ENCODE data around the gene ODAM.
"Not testable (repeated sequence)": the region's sequence is repeated elsewhere in the genome, so short reads cannot be mapped to it uniquely, and the experiment has no call there.

The ODAM gene

GRCh38 chr4:70225824-70226223 is 30.3 kb downstream of the ODAM start, which contains the start of gene FDCSP:
Gene FDCSP (plus strand): TSS chr4:70226124. CDS start chr4:70231195, 5,071 bp downstream.
- intact Hi-C loops (cut with DNase I; ENCODE audit: low total_unique reads): loop anchor here (5.0 kb wide), 1 partner anchor 169 kb away; no protein-coding TSS in a partner anchor
- Histone ChIP-seq H3K36me3 (no peaks in the 10 kb centered on the region), H3K27ac (no peak within 1 kb of the TSS), H3K4me1 (no peaks in the 10 kb centered on the region), H3K27me3 (no peaks in the 10 kb centered on the region), H3K4me3 (no peak within 1 kb of the TSS), H3K9me3 (no peaks in the 10 kb centered on the region)
- no peak for DNase-seq
- TF ChIP-seq CTCF (IDR thresholded peaks at IDR 0.05): no peak

GRCh38 chr4:70236125-70236524 is 40.6 kb downstream of the ODAM start:
- H3K4me3 ChIP-seq: no peak overlapping the region
- no peak overlapping the region for H3K27ac ChIP-seq
- no peaks in the 10 kb centered on the region for H3K4me1 ChIP-seq
- H3K27me3 ChIP-seq: no peaks in the 10 kb centered on the region
- no peaks in the 10 kb centered on the region for H3K9me3 ChIP-seq
- no peak for DNase-seq
- TF ChIP-seq CTCF (IDR thresholded peaks at IDR 0.05): no peak
- H3K36me3 ChIP-seq: no peaks in the 10 kb centered on the region
- intact Hi-C loops (cut with DNase I; ENCODE audit: low total_unique reads): no loop called here

- DNase-seq: no peak
- intact Hi-C loops (cut with DNase I; ENCODE audit: low total_unique reads): no loop called here
- no peaks in the 10 kb centered on the region for H3K9me3 ChIP-seq
- no peaks in the 10 kb centered on the region for H3K36me3 ChIP-seq
- no peaks in the 10 kb centered on the region for H3K4me1 ChIP-seq
- H3K4me3 ChIP-seq: no peak overlapping the region
- no peak for TF ChIP-seq CTCF (IDR thresholded peaks at IDR 0.05)
- no peaks in the 10 kb centered on the region for H3K27me3 ChIP-seq
- H3K27ac ChIP-seq: no peak overlapping the region
These were observed 43.8 kb downstream of the ODAM start for GRCh38 chr4:70239131-70239883.

GRCh38 chr4:70239884-70240591 is 44.5 kb downstream of the ODAM start:
- Histone ChIP-seq H3K27me3 (no peaks in the 10 kb centered on the region), H3K36me3 (no peaks in the 10 kb centered on the region), H3K9me3 (no peaks in the 10 kb centered on the region), H3K4me3 (no peak overlapping the region), H3K4me1 (no peaks in the 10 kb centered on the region), H3K27ac (no peak overlapping the region)
- TF ChIP-seq CTCF (IDR thresholded peaks at IDR 0.05): no peak
- DNase-seq: no peak
- intact Hi-C loops (cut with DNase I; ENCODE audit: low total_unique reads): no loop called here

GRCh38 chr4:70242297-70242696 is 46.8 kb downstream of the ODAM start, which contains the start of gene CSN3:
Gene CSN3 (plus strand): TSS chr4:70242597. CDS start chr4:70244820, 2,223 bp downstream.
- H3K36me3 ChIP-seq; H3K27me3 ChIP-seq; H3K9me3 ChIP-seq; DNase-seq; H3K27ac ChIP-seq; H3K4me1 ChIP-seq; intact Hi-C loops (cut with DNase I; ENCODE audit: low total_unique reads); H3K4me3 ChIP-seq: not testable (repeated sequence)

- no peaks in the 10 kb centered on the region for H3K4me1 ChIP-seq
- no peaks in the 10 kb centered on the region for H3K36me3 ChIP-seq
- no peak for TF ChIP-seq CTCF (IDR thresholded peaks at IDR 0.05)
- H3K27ac ChIP-seq: no peak overlapping the region
- H3K4me3 ChIP-seq: no peak overlapping the region
- H3K9me3 ChIP-seq: no peaks in the 10 kb centered on the region
- no peaks in the 10 kb centered on the region for H3K27me3 ChIP-seq
- DNase-seq: no peak
- intact Hi-C loops (cut with DNase I; ENCODE audit: low total_unique reads): no loop called here
These were observed 47.6 kb downstream of the ODAM start for GRCh38 chr4:70243091-70243490.
